Ammon's horn (tissue), 1 donor: ENCODE data around the gene MADD.
"Not testable (repeated sequence)": the region's sequence is repeated elsewhere in the genome, so short reads cannot be mapped to it uniquely, and the experiment has no call there.

ENCODE experiments used
- DNase-seq: peaks from one replicate; pipeline ENCODE4 v3.0.0-alpha.2; 2016; ENCODE audit warnings: low spot score

Gene MADD

GRCh38 chr11:47324520-47324919 lies 54.6 kb downstream of the MADD start:
- DNase-seq: no peak

GRCh38 chr11:47325271-47326041 lies 55.5 kb downstream of the MADD start:
- no peak for DNase-seq

- no peak for DNase-seq
Measured at GRCh38 chr11:47326198-47326597, 56.3 kb downstream of the MADD start.

- DNase-seq: no peak
Measured at GRCh38 chr11:47327025-47327424, 57.1 kb downstream of the MADD start.

GRCh38 chr11:47327949-47328348 lies 58.0 kb downstream of the MADD start:
- DNase-seq: no peak

GRCh38 chr11:47328449-47329390 lies 58.8 kb downstream of the MADD start:
- DNase-seq: peak; percentile 57

- no peak for DNase-seq
Measured at GRCh38 chr11:47329431-47329986, 59.6 kb downstream of the MADD start.

GRCh38 chr11:47329987-47330931 lies 60.3 kb downstream of the MADD start:
- DNase-seq: no peak

- no peak for DNase-seq
Measured at GRCh38 chr11:47331454-47332302, 61.7 kb downstream of the MADD start.

GRCh38 chr11:47332303-47332711 lies 62.4 kb downstream of the MADD start:
- DNase-seq: no peak

GRCh38 chr11:47332791-47333525 lies 63.0 kb downstream of the MADD start:
- DNase-seq: no peak

GRCh38 chr11:47333526-47333845 lies 63.6 kb downstream of the MADD start:
- no peak for DNase-seq

- DNase-seq: no peak
Measured at GRCh38 chr11:47333886-47334443, 64.0 kb downstream of the MADD start.

GRCh38 chr11:47334699-47335411 lies 64.9 kb downstream of the MADD start:
- not testable (repeated sequence) for DNase-seq

- DNase-seq: no peak
Measured at GRCh38 chr11:47335733-47336132, 65.8 kb downstream of the MADD start.

GRCh38 chr11:47336595-47336994 lies 66.7 kb downstream of the MADD start:
- no peak for DNase-seq

- no peak for DNase-seq
Measured at GRCh38 chr11:47337229-47337924, 67.4 kb downstream of the MADD start.
